HG03469 (cell line): ENCODE measurements around the gene HSD11B1L.

Experiments used
- ATAC-seq: cut with Tn5 transposase; IDR thresholded peaks from one replicate; pipeline ENCODE4 v1.9.1; 2021; ENCODE audit warnings: mild to moderate bottlenecking, moderate library complexity, moderate number of reproducible peaks; ENCODE audit not compliant: unreplicated experiment

The HSD11B1L gene

GRCh38 chr19:5680437-5681368 lies at the start of gene HSD11B1L, which contains the start of gene MICOS13:
Gene HSD11B1L (plus strand): TSS chr19:5681027. CDS start chr19:5684833, 3,806 bp downstream.
Gene MICOS13 (minus strand): TSS chr19:5680516. CDS start chr19:5680486, 30 bp downstream.
- ATAC-seq: peak; percentile 68

GRCh38 chr19:5631567-5632240 lies 49.1 kb upstream of the HSD11B1L start:
- ATAC-seq: no peak

- no peak for ATAC-seq
These were observed 48.6 kb upstream of the HSD11B1L start for GRCh38 chr19:5632241-5632612.

- no peak for ATAC-seq
These were observed 48.2 kb upstream of the HSD11B1L start for GRCh38 chr19:5632657-5633056.

- no peak for ATAC-seq
These were observed 45.4 kb upstream of the HSD11B1L start for GRCh38 chr19:5635427-5635826.

GRCh38 chr19:5637971-5638370 lies 42.9 kb upstream of the HSD11B1L start:
- ATAC-seq: no peak

- ATAC-seq: no peak
These were observed 39.7 kb upstream of the HSD11B1L start for GRCh38 chr19:5641171-5641570.

GRCh38 chr19:5642204-5642603 lies 38.6 kb upstream of the HSD11B1L start:
- ATAC-seq: no peak

- ATAC-seq: no peak
These were observed 37.8 kb upstream of the HSD11B1L start for GRCh38 chr19:5643060-5643459.

GRCh38 chr19:5644037-5644436 lies 36.8 kb upstream of the HSD11B1L start:
- ATAC-seq: no peak

GRCh38 chr19:5645409-5645808 lies 35.4 kb upstream of the HSD11B1L start:
- no peak for ATAC-seq

- no peak for ATAC-seq
These were observed 34.1 kb upstream of the HSD11B1L start for GRCh38 chr19:5646703-5647102.

- no peak for ATAC-seq
These were observed 32.4 kb upstream of the HSD11B1L start for GRCh38 chr19:5648464-5648863.

- no peak for ATAC-seq
These were observed 29.5 kb upstream of the HSD11B1L start for GRCh38 chr19:5651361-5651760.

GRCh38 chr19:5652261-5652660 lies 28.6 kb upstream of the HSD11B1L start:
- ATAC-seq: no peak

- no peak for ATAC-seq
These were observed 25.9 kb upstream of the HSD11B1L start for GRCh38 chr19:5654931-5655330.

GRCh38 chr19:5655412-5655811 lies 25.4 kb upstream of the HSD11B1L start:
- no peak for ATAC-seq

- ATAC-seq: no peak
These were observed 19.3 kb upstream of the HSD11B1L start for GRCh38 chr19:5661483-5661882.

GRCh38 chr19:5663904-5664303 lies 16.9 kb upstream of the HSD11B1L start:
- no peak for ATAC-seq

- no peak for ATAC-seq
These were observed 16.3 kb upstream of the HSD11B1L start for GRCh38 chr19:5664515-5664914.

GRCh38 chr19:5665781-5666513 lies 14.9 kb upstream of the HSD11B1L start:
- no peak for ATAC-seq
